SK-N-SH (cell line): ENCODE data around the gene NPIPB8.
"Not testable (repeated sequence)": the region's sequence is repeated elsewhere in the genome, so short reads cannot be mapped to it uniquely, and the experiment has no call there.

ENCODE experiments used
- CTCF ChIP-seq: fragments of 200-600 bp; sonication (generic); IDR thresholded peaks from 2 replicates; pipeline ENCODE4 v1.6.1; 2017; ENCODE audit warnings: antibody characterized with exemption, mild to moderate bottlenecking, moderate library complexity
- EP300 ChIP-seq, 2 experiments: IDR thresholded peaks; 2 replicates each; pipeline versions ENCODE4 v1.4.0 to v1.6.1; 2012; ENCODE audit warnings: borderline replicate concordance in 1 of 2, low read depth in 1 of 2, low read length in 1 of 2
- FOXJ3 ChIP-seq: sonication (generic); formaldehyde crosslinking; IDR thresholded peaks from 2 replicates; pipeline ENCODE4 v1.5.1; 2020; ENCODE audit warnings: mild to moderate bottlenecking, missing genetic modification reagents
- FOXM1 ChIP-seq: IDR thresholded peaks from 2 replicates; pipeline ENCODE4 v1.4.0; 2012; ENCODE audit warnings: low read depth, mild to moderate bottlenecking
- MAX ChIP-seq: IDR thresholded peaks from 2 replicates; pipeline ENCODE4 v1.4.0; 2012; ENCODE audit warnings: low read depth
- NRF1 ChIP-seq: IDR thresholded peaks from 2 replicates; pipeline ENCODE4 v1.6.1; 2012; ENCODE audit warnings: low read depth, mild to moderate bottlenecking, low read length
- RAD21 ChIP-seq: IDR thresholded peaks from 2 replicates; pipeline ENCODE4 v1.6.1; 2012; ENCODE audit warnings: mild to moderate bottlenecking, low read length
- REST ChIP-seq: IDR thresholded peaks from 2 replicates; pipeline ENCODE4 v1.6.1; 2012; ENCODE audit warnings: mild to moderate bottlenecking, low read depth, low read length, moderate library complexity
- SIN3A ChIP-seq: IDR thresholded peaks from 2 replicates; pipeline ENCODE4 v1.6.1; 2012; ENCODE audit warnings: low read depth, mild to moderate bottlenecking, low read length, moderate library complexity, borderline replicate concordance
- TEAD4 ChIP-seq: IDR thresholded peaks from 2 replicates; pipeline ENCODE4 v1.4.0; 2012; ENCODE audit warnings: mild to moderate bottlenecking, borderline replicate concordance; ENCODE audit not compliant: insufficient read depth
- USF2 ChIP-seq: fragments of 150-350 bp; IDR thresholded peaks from 2 replicates; pipeline ENCODE4 v1.6.1; 2017; ENCODE audit warnings: antibody characterized with exemption, low read length, low read depth, borderline replicate concordance
- YY1 ChIP-seq: IDR thresholded peaks from 2 replicates; pipeline ENCODE4 v1.4.0; 2012; ENCODE audit warnings: low read depth, mild to moderate bottlenecking
- ZBTB33 ChIP-seq: IDR thresholded peaks from 2 replicates; pipeline ENCODE4 v1.4.0; 2012; ENCODE audit warnings: low read depth, borderline replicate concordance

GRCh38 chr16:28599377-28600285 lies 38.2 kb upstream of the NPIPB8 start:
- TF ChIP-seq CTCF; EP300 (IDR thresholded peaks at IDR 0.05; ENCODE audit: borderline replicate concordance in 1 of 2, low read depth in 1 of 2, low read length in 1 of 2); SIN3A; TEAD4; NRF1; REST; ZBTB33; YY1; USF2; FOXM1; FOXJ3 (CRISPR knock-in tag); RAD21; MAX: not testable (repeated sequence)
